HUDEP-2 (cell line): ENCODE data around the gene CNTN6.

Source experiments
- DNase-seq, 76 experiments: peaks; one replicate each; lab custom pipeline; 2025; ENCODE audit not compliant: unreplicated experiment in 76 of 76; lab: John Stamatoyannopoulos, UW

Gene CNTN6

GRCh38 chr3:1400571-1400970 is 307.7 kb downstream of the CNTN6 start:
- DNase-seq = no peak

GRCh38 chr3:1404270-1404962 is 311.6 kb downstream of the CNTN6 start:
- no peak for DNase-seq

- no peak for DNase-seq
Observed at GRCh38 chr3:1406250-1406649, 313.4 kb downstream of the CNTN6 start.

GRCh38 chr3:1421577-1421976 is 328.8 kb downstream of the CNTN6 start:
- DNase-seq = no peak

GRCh38 chr3:1423566-1424089 is 330.8 kb downstream of the CNTN6 start:
- no peak for DNase-seq

GRCh38 chr3:1439395-1439794 is 346.6 kb downstream of the CNTN6 start:
- DNase-seq = peak in 1 of 76 experiments; percentile 2

GRCh38 chr3:1442271-1442670 is 349.4 kb downstream of the CNTN6 start:
- DNase-seq = no peak

- no peak for DNase-seq
Observed at GRCh38 chr3:1444195-1444594, 351.4 kb downstream of the CNTN6 start.

GRCh38 chr3:1446531-1446930 is 353.7 kb downstream of the CNTN6 start:
- DNase-seq = no peak

GRCh38 chr3:1447452-1447851 is 354.6 kb downstream of the CNTN6 start:
- DNase-seq = no peak

- DNase-seq = no peak
Observed at GRCh38 chr3:1448443-1448842, 355.6 kb downstream of the CNTN6 start.
